Left kidney (tissue), 2 donors: ENCODE data around the gene DBF4B. TPM values are rescaled to one million over a fixed set of nuclear protein-coding genes. Genes with fewer than 3 reads are reported as not detected.

ENCODE experiments used
- DNase-seq: peaks from one replicate; pipeline ENCODE4 v3.0.0-alpha.2; 2013
- polyA plus RNA-seq: library from polyadenylated mRNA; unstranded; fragments of 120-200 nt; gene quantifications from one replicate; pipeline ENCODE4 v1.2.1, GENCODE V29; 2013; ENCODE audit not compliant: insufficient read length

The DBF4B gene
- polyA plus RNA-seq, 1 donor, result 21.6 TPM

DNA sequence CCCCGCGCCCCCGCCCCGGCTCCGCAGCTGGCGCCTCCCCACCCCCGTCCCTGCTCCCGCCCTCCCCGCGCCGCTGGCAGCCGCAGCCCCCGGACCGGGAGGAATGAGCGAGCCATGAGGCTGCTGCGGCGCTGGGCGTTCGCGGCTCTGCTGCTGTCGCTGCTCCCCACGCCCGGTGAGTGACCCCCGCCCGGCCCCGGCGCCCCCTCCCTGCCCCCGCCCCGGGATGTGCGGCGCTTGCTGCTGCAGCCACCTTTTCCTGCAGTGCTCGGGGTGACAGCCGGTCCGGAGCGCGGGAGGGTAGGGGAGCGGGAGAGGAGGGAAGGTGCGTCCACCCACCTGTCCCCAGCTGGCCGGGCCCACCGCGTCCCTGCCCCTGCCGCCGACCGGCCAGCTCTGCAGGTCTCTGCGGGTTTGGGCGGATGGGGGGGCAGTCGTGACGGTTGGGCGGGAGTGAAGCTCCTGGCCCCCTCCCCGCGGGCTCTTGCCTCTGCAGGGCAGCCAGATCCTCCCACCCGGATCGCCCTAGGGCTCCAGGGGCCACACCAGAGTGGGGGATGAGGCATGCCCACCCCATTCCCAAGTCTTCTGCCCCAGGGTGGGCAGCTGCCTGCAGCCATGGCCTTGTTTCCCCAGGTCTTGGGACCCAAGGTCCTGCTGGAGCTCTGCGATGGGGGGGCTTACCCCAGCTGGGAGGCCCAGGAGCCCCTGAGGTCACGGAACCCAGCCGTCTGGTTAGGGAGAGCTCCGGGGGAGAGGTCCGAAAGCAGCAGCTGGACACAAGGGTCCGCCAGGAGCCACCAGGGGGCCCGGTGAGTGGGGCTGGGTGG is 50.8 kb downstream of the DBF4B start:
- no peak for DNase-seq

DNA sequence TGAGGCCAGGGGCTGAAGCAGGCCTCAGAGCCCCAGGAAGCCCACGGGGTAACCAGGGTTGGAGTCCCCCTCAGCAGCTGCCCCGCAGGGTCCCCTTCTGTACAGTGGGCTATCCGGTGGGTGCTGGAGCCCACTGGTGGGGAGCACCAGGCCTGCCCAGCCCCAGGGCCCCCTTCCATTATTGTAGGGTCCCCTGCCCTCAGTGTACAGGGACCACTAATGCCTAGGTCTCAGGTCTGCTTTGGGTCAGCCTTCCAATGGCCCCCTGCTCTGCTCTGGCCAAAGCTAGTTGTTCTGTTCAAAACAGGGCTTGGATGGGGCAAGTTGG is 51.4 kb downstream of the DBF4B start:
- no peak for DNase-seq

DNA sequence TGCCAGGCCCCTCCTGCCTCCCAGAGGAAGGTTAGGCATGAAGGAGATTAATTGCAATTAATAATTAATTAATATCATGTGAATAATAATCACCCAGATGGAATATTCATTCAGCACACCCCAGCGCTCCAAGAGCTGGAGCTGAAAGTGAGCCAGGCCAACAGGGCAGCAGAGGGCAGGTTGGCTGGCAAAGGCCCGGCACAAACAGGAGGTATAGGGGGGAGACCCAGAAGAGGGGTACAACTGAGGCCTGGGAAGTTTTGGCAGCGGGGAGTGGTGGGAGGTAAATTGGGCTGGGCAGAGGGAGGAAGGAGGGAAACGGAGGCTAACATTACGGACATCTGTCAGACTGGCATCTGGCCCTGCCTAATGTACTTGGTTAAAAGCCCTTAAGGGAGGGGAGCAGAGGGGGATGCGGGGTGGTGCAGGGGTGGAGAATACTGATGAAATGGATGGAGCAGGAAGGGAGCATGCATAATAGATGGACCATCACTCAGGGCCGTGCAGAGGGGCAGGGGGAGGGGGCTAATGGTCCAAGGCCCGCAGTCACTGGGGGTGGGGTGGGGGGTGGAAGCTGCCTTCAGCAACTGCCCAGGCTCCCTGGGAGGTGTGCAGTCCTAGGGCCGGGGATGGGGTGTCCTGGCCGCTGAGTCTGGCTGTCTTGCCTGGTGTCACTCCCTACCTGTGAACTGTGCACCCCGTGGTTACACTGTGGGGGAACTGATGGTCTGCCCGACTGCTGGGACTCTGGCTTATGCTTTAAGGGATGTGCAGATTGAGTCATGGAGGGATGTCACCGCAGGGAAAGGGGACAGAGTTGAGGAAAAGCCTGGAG is 52.2 kb downstream of the DBF4B start:
- no peak for DNase-seq

DNA sequence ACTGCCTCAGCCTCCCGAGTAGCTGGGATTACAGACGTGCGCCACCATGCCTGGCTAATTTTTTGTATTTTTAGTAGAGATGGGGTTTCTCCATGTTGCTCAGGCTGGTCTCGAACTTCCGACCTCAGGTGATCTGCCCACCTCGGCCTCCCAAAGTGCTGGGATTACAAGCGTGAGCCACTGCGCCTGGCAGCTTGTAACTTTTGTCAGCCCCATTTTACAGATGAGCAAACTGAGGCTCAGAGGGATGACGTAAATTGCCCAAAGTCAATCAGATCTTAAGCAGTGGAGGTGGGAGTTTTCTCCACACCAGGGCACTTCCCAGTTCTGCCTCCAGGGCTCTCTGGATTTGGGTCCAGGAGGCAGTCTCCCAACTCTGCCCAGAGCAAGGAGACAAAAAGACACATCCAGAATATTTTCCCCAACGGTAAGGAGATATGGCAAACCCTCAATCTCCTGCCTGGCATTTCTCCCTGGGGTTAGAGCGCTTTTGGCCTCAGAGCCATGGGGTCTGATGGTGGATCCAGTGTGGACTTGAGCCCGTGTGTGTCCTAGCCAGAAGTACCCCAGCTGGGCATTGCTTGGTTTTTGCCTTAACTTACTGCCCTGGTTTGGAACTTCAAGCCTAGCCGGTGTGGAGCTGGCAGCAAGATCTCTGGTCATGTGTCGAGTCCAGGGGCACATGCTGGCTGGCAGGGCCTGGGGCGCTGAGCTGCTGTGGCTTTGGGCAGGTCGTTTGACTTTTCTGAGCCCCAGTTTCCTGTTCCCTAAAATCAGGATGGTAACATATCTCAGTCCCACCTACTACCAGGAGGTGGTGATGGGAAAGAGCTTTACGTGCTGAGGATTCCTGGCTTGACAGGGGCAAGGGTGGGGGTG is 53.7 kb downstream of the DBF4B start:
- DNase-seq, result no peak

DNA sequence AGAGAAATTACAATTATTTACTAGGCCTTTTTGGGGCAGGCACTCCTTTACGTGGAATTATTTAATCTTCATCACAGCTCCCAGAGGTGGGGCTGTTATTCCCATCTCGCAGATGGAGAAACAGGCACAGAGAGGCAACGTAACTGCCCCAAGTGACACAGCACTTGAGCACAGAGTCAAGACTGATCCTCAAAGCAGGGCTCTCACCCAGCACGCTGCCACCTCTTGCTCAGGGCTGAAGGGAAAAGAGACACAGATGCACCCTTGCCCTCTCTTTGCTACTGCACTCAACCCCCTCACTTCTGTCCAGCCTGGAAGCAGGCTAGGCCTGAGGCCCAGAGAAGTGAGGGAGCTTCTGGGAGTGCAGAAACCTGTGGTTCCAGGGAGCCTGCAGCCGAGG is 54.7 kb downstream of the DBF4B start:
- DNase-seq, result no peak

DNA sequence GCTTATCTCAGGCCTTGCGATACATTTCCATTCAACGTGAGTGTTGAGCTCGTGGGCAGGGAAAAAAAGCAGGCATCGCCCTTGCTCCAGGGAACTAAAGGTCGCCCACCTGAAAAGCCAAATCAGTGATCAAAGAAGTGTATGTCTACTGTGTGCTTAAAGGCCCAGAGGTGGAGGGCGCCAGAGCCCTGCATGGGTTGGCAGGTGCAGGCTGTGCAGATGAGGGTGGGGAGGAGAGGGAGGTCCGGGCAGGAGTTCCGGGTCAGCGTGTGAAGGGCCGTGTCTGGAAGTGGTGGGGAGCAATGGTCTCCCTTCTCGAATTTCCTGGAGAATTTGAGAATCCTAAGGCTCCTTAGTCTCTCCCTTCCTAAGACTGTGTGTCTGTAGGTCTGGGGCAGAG is 57.5 kb downstream of the DBF4B start:
- no peak for DNase-seq

DNA sequence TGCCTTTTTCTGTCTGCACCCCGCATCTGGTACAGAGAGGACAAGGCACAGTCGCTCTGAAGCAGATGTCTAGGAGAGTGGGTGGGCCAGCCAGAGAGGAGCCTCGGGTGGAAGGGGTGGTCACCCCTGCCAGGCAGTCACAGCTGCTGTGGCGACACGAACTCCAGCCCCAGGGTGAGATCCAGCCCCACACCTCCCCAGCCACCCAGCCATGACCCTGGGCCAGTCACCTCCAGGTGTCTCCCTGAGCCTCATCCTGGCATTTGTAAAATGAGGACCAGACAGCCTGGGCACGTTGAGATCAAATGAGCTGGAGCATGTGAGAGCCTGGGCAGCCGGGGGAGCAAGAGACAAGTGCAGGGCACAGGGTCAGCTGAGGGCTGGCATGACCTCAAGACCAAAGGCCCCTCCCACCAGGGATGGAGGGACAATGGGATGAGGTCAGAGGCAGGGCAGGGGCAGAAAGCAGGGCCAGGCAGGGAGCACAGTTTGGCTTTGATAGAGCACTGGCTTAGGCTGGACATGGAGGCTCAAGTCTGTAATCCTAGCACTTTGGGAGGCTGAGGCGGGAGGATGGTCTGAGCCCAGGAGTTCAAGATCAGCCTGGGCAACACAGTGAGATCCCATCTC is 58.1 kb downstream of the DBF4B start:
- DNase-seq, result no peak

DNA sequence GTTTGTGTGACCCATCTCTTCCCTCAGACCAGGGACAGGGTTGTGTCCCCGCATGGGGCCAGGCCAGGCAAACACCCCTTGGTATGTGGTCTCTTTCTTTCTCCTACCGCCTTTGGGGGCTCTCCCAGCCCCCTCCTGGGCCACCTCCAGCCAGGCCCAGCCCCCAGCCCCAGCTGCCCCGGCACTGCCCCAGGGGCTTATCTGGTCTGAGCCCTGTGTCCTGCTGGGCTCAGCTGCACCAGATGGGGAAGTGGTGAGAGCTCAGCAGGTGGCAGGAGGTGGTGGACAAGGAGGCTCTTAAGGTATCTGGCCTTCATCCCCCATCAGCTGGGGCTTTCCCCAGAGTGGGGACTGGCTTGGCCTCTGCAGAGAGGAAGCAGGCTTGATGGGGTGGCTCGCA is 59.0 kb downstream of the DBF4B start:
- DNase-seq, result no peak

DNA sequence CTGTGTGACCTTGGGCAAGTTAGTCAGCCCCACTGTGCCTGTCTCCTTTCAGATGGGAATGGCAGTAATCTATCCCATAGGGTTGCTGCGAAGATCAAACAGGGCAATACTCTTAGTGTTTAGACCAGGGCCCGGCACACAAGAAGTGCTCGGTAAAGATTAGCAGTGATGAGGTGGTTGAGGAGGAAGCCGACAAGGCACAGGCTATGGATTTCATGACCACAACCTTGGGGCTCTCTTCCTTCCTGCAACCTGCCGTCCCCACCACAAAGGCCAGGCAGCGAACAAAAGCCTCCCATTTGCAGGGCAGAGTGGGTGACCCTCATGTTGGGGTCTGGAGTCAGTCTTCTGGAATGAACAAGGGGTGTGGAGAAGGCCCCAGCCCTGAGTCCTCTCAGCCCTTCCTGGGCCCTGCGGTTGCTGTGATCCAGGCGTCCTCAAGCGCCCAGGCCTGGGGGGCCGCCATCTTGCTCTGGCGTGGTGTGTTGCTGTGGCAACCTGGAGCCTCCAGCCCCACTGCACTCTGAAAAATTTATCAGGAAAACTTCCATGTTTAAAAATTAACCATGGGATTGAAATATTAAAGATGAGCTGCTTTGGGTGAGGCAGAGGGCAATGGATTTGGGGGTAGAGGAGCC is 60.2 kb downstream of the DBF4B start:
- no peak for DNase-seq

DNA sequence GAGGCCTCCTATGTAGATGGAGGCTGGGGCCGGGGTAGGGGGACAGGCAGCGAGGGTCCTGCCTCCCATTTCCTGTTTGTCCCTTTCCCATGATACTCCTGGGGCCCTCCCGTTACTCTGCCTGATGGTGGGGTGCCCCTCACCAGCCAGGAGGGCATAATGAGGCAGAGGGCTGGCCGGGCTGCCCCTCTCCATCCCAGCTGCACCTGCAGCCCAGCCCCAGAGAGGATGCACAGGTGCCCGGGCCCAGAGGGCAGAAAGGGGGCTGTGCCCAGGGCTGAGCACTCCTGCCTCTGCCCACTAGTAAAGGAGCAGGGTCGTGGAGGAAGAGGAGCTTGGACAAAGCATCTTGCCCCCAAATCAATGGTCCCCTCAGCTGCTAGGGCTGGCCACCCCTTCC is 60.8 kb downstream of the DBF4B start:
- DNase-seq, result no peak

DNA sequence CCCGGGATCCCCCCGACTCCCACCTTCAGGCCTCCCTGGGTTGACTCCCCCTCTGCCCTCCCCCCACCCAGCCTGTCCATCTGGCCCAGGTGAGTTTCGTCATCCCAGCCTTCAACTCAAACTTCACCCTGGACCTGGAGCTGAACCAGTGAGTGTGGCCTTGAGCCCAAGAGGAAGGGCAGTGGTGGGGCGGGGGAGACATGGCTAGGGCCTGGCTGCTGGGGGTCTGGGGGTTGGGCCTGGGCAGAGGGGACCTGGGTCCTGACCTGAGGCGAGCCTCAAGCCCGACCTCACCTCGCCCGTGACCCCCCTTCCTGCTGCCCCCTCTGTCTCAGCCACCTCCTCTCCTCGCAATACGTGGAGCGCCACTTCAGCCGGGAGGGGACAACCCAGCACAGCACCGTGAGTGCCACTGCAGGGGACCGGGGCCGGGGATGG is 61.2 kb downstream of the DBF4B start:
- no peak for DNase-seq

DNA sequence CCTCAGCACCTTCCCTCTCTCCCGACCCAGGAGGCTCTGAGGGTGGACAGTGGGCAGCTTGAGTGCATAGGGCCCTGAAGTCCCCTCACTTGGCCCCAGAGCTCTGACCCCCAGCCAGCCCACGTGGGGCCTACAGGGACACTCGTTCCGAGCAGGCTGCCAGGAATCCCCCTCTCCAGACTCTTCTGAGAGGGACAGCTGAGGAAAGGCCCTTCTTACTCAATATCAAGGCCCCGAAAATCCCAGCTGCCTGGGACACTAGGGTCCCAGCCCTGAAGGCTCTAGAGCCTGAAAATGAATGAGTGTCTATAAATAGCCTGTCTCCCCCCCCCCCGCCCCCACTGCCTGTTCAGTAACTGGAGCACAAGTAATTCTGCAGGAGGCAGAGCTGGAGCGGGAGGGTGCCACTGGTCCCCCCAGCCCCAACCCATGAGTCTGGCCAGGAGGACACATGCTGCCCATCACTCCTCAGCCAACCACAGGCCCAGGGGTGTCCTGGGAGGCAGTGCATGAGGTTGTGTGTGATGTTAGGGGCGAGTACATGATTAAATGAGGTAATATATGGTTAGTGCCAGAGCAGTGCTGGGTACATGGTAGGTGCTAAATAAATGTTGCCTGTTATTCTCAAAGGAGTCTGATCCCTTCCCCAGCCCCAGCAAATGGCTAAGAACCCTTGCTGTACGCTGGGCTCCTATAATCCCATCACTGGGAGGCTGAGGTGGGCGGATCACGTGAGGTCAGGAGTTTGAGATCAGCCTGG is 61.9 kb downstream of the DBF4B start:
- DNase-seq, result no peak

DNA sequence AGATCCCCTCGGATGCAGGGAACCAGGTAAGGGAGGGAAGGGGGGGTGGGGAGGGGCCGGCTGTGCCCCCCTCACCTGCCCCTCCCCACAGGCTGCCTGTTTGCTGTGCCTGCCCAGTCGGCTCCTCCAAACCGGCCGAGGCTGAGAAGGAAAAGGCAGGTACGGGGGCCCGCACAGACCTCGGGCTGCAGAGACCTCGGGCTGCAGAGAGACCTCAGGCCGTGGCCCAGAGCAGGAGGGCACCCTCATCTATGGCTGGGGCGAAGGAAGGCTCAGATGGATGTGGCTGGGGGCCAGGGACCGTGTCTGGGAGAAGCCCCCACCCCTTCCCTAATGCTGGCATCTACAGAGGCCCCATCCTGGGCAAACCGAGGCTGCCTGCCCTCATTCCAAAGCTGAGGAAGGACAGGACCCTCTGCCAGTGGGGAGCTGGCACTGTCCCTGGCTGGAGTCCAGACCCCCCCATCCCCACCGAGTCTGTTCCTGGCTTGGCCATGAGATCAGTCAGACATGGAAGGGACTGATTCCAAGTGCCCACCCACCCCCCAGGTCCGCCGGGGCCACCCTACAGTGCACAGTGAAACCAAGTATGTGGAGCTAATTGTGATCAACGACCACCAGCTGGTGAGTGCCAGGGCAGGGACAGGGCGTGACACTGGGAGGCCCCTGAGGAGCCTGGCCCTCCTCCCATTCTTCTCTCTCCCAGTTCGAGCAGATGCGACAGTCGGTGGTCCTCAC is 64.0 kb downstream of the DBF4B start:
- DNase-seq, result no peak

DNA sequence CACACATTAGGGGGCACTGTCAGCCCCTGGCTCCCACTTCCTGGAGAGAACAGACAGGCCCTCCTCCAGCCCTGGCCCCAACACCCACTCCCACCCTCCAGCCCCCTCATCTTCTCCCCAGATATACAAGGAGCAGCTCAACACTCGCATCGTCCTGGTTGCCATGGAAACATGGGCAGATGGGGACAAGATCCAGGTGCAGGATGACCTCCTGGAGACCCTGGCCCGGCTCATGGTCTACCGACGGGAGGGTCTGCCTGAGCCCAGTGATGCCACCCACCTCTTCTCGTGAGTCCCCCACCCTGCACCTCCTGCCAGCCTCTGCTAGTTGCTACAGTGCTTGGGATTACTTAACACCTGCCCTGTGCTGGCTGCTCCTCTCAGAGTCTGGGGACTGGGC is 64.7 kb downstream of the DBF4B start:
- DNase-seq, result no peak

DNA sequence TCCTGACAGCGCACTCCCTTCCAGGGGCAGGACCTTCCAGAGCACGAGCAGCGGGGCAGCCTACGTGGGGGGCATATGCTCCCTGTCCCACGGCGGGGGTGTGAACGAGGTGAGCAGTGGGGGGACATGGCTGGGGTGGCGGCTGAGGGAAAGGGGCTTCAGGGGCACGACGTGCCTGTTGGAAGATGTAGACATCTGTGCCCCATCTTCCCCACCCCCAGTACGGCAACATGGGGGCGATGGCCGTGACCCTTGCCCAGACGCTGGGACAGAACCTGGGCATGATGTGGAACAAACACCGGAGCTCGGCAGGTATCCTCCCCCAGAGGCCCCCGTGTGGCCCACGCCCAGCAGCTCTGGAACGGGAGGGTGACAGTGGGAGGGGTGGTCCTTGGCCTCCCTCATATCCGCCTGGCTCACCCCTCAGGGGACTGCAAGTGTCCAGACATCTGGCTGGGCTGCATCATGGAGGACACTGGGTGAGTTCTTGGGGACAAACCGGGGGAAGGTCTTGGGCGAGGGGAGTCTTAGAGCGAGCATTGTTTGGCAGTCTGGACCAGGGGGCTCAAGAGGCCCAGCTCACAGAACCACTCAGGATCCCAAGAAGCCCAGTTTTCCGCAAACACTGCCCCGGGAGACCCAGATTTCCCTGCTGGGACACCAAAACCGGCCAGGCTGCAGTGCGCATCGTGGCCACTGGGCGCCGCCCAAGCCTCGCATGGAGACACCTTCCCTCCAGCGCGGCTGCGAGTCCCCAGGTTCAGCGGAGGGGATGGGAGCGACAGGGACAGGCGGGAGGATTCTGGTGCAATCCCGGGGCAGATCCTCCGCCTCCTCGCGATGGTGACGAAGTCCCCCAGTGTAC is 66.0 kb downstream of the DBF4B start:
- peak; percentile 82 for DNase-seq

DNA sequence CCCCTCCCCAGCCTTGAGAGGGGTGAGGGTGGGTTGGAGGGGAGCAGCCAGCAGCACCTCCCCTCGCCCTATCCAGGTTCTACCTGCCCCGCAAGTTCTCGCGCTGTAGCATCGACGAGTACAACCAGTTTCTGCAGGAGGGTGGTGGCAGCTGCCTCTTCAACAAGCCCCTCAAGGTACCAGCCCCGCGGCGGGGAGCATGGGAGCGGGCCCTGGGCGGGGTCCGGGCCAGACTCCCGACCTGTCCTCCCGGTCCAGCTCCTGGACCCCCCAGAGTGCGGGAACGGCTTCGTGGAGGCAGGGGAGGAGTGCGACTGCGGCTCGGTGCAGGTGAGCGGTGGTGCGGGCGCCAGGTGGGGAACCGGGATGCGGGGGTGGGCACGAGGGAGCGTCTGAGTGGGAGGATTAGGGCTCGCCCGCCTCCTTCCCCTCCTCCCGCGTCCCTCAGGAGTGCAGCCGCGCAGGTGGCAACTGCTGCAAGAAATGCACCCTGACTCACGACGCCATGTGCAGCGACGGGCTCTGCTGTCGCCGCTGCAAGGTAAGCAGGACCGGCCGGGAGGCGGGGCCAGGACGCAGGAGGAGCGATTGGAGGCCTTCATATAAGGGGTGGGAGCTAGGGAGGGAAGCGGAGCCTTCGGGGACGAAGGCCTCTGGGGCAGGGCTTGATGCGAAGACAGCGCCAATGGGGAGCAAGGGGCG is 66.8 kb downstream of the DBF4B start:
- peak; percentile 96 for DNase-seq

DNA sequence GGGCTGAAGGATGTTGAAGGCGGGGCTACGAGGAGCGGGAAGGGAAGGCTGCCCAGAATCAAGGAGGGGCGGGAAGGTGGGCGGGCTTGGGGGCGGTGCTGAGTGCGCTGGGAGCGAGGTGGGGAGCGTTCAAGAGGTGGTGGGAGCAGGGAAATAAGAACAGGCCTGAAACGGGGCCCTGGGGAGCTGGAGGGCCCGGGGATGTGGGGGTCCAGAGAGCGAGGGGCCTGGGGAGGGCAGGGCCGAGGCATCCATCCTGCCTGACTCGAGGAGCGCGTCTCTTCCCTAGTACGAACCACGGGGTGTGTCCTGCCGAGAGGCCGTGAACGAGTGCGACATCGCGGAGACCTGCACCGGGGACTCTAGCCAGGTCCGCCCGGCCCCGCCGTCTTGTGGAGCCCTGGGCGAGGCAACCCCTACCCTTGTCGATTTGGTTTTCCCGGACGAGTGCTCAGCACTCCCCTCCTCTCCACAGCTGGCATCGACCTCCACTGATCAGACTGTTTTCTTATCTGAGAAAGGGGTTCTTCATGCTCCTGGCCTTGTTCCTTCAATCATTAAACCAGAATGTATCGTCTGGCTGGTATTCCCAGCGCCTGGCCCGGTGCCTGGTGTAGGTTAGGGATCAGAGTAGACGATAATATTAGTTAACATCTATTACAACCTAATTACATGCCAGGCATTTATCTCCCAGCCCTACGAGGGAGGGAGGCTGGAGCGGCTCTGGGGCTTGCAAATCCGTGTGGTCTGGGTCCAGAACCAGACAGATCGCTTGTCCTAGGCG is 67.6 kb downstream of the DBF4B start:
- DNase-seq, result no peak
